ENCODE data around the gene CMC4.

Gene CMC4, protein sequence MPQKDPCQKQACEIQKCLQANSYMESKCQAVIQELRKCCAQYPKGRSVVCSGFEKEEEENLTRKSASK
- 0 reads per million in 4 donors for total RNA-seq

DNA sequence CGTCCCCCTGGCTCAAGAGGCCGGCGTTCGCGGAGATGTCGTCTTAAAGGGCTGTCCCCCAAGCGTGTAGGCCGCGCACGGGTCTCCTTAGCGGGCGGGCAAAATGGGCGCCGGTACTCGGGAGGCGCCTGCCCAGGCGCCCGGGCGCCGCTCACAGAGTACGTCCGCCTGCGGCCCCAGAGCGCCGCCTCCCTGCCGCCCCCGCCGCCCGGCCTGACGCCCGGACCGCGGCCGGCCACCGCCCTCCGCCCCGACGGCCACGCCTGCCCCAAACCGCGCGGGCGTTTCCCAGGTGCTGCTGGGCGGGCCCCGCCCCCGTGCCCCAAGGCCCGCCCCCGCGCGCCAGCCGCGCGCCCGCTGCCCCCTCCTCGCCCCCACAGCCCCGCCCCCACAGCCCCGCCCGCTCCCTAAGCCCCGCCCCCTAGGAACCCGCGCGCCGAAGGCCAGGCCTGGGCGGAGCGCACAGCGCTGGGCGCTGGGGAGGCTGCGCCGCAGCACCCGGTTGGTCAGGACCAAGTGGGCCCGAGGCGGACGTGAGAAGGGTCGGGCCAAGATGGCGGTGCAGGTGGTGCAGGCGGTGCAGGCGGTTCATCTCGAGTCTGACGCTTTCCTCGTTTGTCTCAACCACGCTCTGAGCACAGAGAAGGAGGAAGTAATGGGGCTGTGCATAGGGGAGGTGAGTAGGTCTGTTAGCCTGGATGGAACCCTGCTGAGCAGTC, at the start of gene CMC4, which contains the start of the genes BRCC3 and MTCP1:
CMC4 (minus strand) TSS at position 162 of the 719 bp plus-strand sequence. CDS start 7,113 bp downstream, outside the sequence.
BRCC3 (plus strand) TSS at position 534 of the 719 bp plus-strand sequence; CDS start at position 554, 20 bp downstream.
MTCP1 (minus strand) TSS at position 162 of the 719 bp plus-strand sequence. CDS start 5,126 bp downstream, outside the sequence.
- DNase-seq, result peak; percentile 60 to 86 (median 65)

DNA sequence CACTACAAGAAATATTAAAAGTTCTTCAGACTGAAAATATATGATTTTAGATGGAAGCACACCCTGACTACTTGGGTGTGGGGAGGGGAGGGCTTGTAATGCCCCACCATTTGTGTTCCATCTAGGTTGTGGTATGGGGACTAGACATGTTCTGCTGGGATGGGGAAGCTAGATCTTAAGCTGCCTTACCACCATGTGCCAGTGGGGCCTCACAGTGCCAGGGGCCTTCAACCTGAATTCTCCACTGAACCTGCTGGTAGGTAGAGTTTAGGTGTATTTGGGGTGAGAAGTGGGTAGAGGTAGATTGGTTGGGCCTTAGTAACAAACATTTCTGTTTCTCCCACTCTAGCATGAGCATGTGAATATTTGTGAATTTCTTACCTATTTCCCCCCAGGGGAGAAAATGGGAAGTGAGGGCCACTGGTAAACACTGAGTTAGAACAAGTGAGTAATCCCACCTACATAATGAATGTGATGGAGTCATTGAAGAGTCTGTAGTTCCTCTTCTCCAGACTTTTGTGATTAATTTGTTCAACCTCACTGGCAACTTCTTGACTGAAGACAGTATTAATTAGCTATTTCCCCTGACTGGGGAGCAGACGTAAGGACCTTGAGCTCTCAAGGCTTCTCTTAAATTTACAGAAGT, 44.4 kb upstream of the CMC4 start:
- DNase-seq, result no peak

DNA sequence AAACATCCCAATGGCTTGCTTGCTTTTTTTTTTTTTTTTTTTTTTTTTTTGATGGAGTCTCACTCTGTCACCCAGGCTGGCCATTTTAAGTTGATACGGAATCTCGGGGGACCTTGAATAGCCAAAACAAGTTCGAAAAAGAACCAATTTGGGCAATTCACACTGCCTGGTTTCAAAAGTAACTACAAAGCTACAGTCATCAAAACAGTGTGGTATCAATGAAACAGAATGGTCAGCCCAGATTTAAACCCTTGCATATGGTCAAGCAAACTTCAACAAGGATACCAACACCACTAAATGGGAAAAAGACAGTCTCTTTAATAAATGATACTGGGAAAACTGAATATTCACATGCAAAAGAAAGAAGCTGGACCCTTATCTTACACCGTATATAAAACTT, 42.2 kb upstream of the CMC4 start:
- no peak for DNase-seq

DNA sequence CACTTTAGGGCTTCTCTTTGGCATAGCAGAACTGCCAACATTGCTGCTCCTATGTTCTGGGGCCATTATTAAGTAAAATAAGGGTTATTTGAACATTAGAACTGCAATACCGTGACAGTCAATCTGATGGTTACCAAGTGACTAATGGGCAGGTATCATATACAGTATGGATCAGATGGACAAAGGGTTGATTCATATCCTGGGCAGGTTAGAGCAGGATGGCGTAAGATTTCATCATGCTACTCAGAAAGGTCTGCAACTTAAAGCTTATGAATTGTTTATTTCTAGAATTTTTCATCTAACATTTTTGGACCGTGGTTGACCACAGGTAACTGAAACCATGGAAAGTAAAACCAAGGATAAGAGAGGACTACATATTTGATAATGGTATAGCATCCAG, 41.2 kb upstream of the CMC4 start:
- DNase-seq, result peak in 1 of 5 donors; percentile 5

DNA sequence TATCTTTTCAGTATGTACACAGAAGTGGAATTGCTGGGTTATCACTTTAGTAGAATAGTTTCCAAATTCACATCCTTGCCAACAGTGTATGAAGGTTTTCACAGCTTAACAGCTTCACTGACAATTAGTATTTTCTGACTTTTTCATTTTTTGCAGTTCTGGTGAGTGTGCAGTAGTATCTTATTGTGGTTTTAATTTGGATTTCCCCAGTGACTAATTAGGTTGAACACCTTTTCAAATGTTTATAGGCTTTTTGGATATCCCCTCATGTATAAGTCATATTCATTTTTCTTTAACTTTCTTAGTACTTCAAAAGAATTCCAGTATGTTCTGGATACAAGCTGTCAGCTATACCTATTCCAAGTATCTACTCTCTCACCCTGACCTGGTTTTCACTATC, 37.5 kb upstream of the CMC4 start:
- no peak for DNase-seq

DNA sequence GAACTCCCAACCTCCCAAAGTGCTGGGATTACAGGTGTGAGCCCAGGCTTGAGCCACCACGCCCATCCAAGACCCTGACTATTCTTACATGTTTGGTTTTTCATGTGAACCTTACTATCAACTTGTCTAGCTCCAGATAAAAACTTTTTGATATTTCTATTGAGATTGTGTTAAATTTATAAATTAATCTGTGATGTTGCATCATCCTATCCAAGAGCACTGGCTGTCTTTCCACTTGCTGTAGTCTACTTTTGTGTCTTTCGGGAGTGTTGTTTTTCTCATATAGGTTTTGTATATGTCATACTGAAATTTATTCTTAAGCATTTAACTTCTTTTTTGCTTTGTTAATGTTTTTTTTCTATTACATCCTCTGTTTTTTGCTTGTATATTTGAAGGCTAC, 35.0 kb upstream of the CMC4 start:
- no peak for DNase-seq

DNA sequence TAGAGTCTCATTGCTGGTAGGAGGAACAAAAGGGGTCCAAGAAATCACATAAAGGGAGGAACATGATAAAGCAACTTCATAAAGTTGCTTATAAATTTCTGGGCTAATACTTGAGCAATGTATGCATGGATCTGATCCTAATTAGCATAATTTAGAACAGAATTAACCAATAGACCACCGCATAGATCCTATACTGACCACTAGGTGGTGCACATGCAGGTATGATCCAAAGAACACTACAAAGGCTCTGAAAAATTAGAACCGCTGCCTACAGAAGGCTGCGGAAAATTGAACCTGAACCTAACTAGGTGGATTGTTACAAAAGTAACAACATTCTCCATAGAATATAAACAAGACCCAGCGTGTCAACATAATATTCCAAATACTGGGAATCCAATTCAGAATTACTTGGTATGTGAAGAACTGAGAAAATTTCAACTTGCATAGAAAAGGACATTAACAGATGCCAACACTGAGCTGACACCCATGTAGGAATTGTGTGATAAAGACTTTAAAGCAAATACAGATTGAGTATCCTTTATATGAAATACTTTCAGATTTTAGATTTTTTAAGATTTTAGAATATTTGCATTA, 23.6 kb upstream of the CMC4 start:
- peak in 2 of 5 donors; percentile 20 to 36 for DNase-seq

DNA sequence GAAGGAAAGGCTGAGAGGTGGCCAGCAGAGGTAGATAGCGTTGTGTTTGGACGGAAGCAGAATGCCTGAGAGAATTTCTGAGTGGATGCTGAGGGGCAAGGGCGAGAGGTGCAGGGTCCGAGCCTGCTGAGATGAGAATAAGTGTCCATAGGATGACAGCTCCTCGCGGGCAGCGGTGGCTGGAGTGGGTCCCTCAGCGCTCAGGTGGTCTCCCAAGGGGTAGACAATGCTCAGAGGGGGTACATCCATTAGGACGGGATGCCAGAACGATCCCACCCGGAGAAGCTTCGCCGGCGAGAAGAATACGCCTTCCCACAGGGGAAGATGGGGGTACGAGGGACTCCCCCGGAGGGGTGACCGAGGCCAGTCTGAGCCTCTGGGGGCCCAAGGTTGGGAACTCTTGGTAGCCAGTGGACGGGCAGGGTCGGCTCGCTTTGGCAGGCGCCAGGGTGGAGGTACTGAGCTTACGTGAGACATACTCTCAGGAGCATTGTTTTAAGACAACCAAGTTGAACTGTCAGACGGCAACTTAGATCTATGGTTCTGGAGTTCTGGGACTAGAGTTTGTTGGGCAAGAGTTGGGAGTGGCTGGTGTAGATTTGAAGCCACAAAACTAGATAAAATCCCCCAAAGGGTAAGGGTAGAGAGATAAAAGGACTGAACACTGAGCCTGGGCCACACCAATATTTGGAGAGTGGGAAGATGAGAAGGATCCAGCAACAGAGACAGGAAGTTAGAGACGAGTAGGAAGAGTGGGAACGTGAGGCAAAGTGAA, 16.2 kb upstream of the CMC4 start:
- no peak for DNase-seq

DNA sequence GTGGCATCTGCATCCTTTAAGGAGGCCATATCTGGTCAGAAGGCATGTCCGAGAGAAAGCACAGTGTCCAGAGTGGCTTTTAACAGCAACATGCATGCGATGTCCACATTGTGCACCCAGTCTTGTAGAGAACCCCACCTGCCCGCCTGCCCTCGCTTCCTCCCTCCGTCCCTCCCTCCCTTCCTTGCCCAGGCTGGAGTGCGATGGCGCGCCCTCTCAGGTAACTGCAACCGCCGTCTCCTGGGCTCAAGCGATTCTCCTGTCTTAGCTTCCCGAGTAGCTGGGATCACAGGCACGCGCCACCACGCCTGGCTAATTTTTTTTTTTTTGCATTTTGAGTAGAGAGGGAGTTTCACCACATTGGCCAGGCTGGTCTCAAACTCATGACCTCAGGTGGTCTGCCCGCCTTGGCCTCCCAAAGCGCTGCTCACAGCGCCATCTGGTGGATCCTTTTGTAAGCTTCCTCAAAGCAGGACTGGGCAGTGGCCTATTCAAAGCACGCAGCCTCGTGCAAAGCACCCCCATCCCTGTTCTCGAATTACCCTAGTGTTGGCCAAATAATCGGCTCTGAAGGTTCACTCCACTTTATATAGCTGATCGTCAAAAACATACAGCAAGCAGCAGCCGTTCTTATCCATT, 15.4 kb upstream of the CMC4 start:
- DNase-seq, result peak in 3 of 5 donors; percentile 11 to 37 (median 29)

DNA sequence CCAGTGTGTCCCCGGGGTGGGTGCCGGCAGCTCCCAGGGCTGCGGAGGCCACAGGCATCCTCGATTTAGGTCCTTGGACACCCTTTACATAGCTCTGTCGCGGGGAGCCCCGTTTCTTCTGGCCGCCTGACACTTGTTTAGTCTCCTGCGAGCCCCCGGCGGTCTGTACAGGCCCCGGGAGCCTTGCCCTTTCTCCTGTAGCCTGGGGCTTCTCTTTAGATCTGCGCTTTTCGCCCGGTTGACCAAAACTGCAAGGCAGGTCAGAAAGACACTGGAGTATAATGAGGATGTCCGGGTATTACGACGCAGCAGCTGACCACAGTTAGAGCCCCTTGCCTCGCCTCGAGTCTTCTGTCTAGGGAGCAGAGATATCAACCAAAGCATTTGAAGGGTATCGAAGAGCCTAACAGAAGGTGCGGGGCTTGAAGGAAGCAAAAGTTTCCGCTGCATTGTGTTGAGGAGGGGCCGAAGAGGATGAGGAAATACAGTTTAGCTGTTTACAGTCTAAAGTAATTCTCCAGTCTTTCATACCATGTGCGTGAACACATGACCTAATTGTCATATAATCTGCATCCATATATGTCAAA, 851 bp upstream of the CMC4 start:
- DNase-seq, result no peak

DNA sequence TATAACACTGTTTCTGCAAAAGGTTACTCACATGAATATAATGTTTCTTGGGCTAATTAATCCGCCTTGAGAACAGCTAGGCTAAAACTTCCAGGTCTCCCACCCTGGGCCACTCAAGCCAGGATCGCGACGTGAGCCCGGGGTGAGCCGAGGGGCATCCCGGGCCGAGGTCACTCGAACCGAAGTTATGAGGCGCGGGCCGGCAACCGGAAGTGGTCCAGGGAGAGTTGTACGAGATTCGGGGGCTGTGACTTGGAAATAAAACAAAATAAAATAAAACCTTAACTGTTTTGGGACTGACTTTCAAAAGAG, 317 bp downstream of the CMC4 start:
- DNase-seq, result no peak

DNA sequence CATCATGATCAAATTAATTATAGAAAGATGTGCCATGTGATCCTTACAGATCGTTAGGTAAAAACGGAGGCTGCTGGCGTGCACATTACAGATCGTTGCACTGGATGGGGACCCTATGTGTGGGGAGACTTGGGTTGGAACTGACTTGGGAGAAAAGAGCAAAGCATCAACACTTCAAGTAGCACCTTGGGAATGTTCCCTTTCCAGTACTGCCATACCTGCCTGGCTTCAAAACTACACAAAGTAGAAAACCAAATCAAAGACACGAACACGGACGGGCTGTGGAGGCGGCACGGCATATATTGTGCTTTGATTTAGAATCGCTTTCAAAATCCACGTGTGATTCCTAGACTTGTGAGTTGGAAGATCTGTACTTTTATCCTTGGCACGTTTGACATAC, 898 bp downstream of the CMC4 start:
- DNase-seq, result no peak

DNA sequence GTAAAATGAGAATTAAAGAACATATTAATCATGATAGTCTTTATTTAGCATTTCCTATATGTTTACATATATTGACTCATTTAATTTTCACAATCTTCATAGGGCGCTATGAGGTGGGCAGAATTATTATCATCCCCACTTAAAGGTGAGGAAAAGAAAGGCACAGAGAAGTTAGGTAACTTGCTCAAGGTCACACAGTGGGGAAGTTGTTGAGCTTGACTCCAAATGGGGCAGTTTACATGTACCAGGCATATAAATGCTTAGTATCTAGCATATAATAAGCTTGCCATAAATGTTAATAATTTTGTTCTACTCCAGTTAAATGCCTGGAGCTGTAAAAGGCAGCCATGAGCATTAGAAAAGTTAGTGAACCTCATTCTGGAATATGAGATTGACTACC, 1.5 kb downstream of the CMC4 start:
- DNase-seq, result no peak

DNA sequence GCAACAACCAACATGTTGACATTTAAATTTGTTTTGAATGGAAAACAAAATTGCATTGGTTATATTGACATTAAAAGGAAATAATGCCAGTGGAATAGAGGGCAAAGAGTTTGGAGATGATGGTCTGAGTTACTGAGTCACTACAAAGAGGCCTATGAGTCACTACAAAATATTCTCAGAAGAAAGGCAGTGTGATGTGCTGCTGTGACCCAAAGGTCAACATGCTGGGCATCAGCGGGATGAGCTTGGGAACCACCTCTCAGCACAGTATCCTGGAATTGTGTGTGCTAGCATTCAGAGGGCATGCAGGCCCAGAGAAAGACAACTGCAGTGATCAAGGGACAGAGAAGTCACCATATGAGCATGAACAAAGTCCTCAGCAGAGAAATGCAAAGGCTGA, 2.8 kb downstream of the CMC4 start:
- no peak for DNase-seq

DNA sequence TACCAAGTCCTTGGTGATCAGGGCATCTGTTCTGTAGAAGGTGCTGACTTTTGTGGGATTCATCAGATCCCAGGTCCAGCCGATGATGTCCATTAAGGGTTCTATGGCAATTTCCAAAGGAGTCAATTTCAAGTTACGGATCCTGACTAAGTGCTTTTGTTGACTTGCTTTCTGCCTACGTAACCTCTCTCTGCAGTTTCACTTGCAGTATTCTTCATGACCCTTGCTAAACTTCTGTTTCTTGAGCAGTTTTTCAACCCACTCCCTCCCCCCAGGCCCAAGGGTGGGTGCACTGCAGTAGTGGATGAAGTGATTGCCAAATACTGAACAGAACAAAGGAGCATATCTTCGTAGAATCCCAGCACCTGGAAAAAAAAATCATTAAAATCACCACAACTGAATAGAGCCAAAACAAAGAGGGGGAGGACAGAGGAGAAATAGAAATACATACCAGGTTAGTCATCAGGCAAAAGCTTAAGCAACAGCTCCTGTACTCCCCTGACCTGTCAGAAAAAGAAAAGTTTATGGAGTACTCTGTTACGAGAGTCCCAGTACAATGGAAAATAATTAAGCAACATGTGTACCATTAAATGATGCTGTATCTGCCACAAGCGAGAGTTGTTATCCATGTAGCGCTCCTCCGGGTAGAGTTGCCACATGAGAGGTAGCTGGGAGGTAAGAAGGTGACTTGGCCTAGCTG, 5.8 kb downstream of the CMC4 start:
- no peak for DNase-seq

DNA sequence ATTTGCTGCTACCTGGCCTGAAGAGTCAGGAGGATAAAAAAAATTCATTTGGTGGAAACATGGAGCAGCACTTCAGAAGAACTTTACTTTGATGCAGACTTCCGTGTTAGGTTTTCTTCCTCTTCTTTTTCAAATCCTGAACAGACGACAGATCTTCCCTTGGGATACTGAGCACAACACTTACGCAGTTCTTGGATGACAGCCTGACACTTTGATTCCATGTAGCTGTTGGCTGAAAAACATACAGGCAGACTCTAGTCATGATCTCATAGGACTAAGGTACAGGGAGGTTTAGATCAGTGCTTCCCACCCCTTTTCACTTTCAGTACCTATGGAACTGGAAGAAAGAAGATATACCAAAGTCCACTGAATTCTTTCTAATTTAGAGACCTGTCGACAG, 9.2 kb downstream of the CMC4 start:
- no peak for DNase-seq

DNA sequence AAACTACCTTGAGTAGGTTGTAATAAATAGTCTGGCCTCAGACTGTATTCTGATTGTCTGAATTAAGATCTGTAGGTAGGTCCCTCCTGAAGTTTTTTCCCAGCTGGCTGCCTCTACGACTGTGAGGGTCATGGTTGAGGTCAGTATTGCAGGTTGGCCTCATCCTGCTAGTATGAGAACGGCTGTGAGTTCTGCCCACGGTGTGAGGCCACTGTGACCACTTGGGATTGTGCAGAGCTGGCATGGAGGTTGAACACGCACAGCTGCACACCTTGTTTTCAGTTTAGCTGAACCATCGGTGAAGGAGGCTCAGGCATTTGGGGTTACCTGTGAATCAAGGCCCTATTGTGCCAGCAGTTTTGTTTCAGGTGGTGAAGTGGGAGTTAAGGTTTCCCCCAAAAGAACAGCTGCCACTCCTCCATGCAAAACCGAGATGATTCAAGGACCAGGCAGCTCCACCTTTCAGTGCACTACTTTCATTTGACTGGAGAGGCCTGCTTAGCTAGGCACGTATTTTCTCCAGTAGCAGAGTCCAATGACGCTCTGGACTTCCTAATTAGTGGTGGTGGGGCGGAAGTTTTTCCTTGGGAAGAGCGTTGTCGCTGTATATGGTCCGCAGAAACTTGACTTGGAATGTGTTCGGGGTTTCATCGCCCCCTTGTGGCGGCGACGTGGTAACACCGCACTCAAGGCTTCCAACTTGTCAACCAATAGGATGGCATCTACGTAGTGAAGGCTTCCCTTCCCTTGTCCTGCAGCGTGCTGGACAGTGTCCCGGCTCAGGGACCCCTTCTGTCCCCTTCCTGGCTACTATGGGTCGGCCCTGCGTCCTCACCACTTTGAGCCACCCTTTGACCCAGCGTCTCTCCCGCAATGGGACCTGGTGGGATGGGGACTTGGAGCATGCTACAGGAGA, 13.8 kb downstream of the CMC4 start:
- peak; percentile 11 to 56 (median 25) for DNase-seq

DNA sequence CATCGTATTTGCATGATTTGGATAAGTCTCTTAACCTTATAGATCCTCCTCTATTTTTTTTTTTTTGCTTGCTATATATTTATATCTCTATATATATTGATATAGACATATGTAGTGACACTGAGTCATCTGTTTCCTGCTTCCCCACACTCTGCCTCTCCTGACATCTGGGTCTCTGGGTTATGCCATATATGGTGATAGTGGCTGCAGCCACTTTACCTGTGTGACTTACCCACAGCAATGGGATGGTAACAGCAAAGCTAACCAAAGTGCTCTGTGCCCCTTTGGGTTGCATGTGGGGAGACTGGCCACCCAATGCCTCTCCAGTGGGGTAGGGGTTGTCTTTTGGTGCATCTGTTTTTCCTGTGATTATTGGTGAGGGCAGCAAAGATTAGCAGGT, 14.5 kb downstream of the CMC4 start:
- DNase-seq, result peak in 1 of 5 donors; percentile 14

DNA sequence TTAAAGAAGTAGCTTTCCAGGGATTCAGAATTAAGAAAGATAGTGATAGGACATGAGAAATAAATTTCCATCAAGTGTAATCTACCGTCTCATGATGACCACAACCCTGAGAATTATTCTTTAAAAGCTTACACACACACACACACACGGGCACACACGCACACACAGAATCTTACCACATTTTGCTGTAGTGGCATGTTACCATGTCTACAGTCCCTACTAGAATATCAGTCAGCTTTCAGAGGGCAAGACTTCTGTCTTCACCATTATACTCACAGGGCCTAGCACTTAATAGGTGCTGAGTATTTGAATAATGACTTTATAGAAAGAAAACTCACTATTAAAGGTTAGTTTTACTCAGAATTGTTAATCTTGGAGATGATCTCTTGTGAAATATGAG, 15.4 kb downstream of the CMC4 start:
- no peak for DNase-seq

DNA sequence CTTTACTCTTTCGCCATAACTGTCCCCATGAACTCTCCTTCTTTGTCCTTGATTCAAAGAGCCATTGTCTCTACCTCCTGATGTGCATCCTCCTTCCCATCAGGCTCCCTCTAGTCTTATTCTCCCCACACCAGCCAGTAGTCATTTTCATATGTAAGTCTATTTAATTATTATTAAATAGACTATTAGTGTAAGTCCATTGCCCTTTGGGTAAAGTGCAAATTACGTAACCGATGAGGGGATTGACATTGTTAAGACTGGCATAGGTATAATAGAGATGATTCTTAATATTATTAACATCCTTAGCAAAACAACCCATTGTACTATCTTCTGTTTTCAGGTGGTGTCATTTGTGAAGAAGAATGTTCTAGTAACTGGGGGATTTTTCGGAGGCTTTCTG, 16.7 kb downstream of the CMC4 start:
- DNase-seq, result no peak

All from T-helper 1 cell (primary cell).